GM23338 (cell line): ENCODE data around the gene BEGAIN. TPM values are rescaled to one million over a fixed set of nuclear protein-coding genes. Genes with fewer than 3 reads are reported as not detected.

Experiments used
- ATAC-seq: fragments of 200-7000 bp; cut with Tn5 transposase; 3 replicates; pipeline ENCODE4 v1.9.1; 2020
- DNase-seq: peaks from one replicate; pipeline ENCODE4 v3.0.0-alpha.2; 2015; ENCODE audit warnings: low spot score
- H2AFZ ChIP-seq: fragments of 200-600 bp; sonication (generic); 2 replicates; pipeline ENCODE4 v1.8.0; 2016; ENCODE audit warnings: antibody characterized with exemption, mild to moderate bottlenecking, moderate library complexity
- H3F3A ChIP-seq: fragments of 200-600 bp; sonication (generic); replicated peaks from 2 replicates; pipeline ENCODE4 v1.8.0; 2017; ENCODE audit warnings: antibody characterized with exemption, mixed run types, low read depth
- H3K27ac ChIP-seq: fragments of 200-600 bp; sonication (generic); 2 replicates; pipeline ENCODE4 v1.6.1; 2016; ENCODE audit warnings: low read depth
- H3K27me3 ChIP-seq: fragments of 200-600 bp; sonication (generic); 2 replicates; pipeline ENCODE4 v1.8.0; 2016; ENCODE audit warnings: mild to moderate bottlenecking, mixed run types, moderate library complexity; ENCODE audit not compliant: insufficient read depth
- H3K36me3 ChIP-seq: fragments of 200-600 bp; sonication (generic); 2 replicates; pipeline ENCODE4 v1.8.0; 2016; ENCODE audit warnings: mild to moderate bottlenecking; ENCODE audit not compliant: insufficient read depth
- H3K4me1 ChIP-seq: fragments of 200-600 bp; sonication (generic); 2 replicates; pipeline ENCODE4 v1.8.0; 2016; ENCODE audit warnings: mild to moderate bottlenecking, moderate library complexity; ENCODE audit not compliant: insufficient read depth
- H3K4me2 ChIP-seq: fragments of 200-600 bp; sonication (generic); 2 replicates; pipeline ENCODE4 v1.7.1; 2017; ENCODE audit warnings: mixed run types
- H3K4me3 ChIP-seq: fragments of 200-600 bp; sonication (generic); 2 replicates; pipeline ENCODE4 v1.6.1; 2016; ENCODE audit warnings: mixed run types
- H3K79me2 ChIP-seq: fragments of 200-600 bp; sonication (generic); replicated peaks from 2 replicates; pipeline ENCODE4 v1.8.0; 2017; ENCODE audit warnings: mild to moderate bottlenecking; ENCODE audit not compliant: insufficient read depth
- H3K9me2 ChIP-seq: fragments of 200-600 bp; sonication (generic); 2 replicates; pipeline ENCODE4 v1.8.0; 2017; ENCODE audit not compliant: insufficient read depth
- H4K20me1 ChIP-seq: fragments of 200-600 bp; sonication (generic); replicated peaks from 2 replicates; pipeline ENCODE4 v1.8.0; 2017; ENCODE audit warnings: mild to moderate bottlenecking; ENCODE audit not compliant: insufficient read depth
- H3K27ac Mint-ChIP-seq: 2 replicates; pipeline ENCODE4 v1.8.0; 2020; ENCODE audit warnings: inconsistent platforms, mild to moderate bottlenecking, moderate library complexity, mixed read lengths
- H3K27me3 Mint-ChIP-seq: 3 replicates; pipeline ENCODE4 v1.8.0; 2022; ENCODE audit warnings: low read depth, mild to moderate bottlenecking, moderate library complexity, mixed read lengths, inconsistent platforms; ENCODE audit not compliant: insufficient read depth, poor library complexity
- H3K36me3 Mint-ChIP-seq: 3 replicates; pipeline ENCODE4 v1.8.0; 2021; ENCODE audit warnings: low read depth, mild to moderate bottlenecking, inconsistent platforms, moderate library complexity, mixed read lengths
- H3K4me1 Mint-ChIP-seq: 3 replicates; pipeline ENCODE4 v1.8.0; 2020; ENCODE audit warnings: mild to moderate bottlenecking, inconsistent platforms, mixed read lengths
- H3K4me3 Mint-ChIP-seq: 3 replicates; pipeline ENCODE4 v1.8.0; 2021; ENCODE audit warnings: moderate library complexity, mild to moderate bottlenecking, inconsistent platforms, mixed read lengths
- H3K9me3 Mint-ChIP-seq: 3 replicates; pipeline ENCODE4 v1.8.0; 2020; ENCODE audit warnings: moderate library complexity, mild to moderate bottlenecking, inconsistent platforms, mixed read lengths
- CREB1 ChIP-seq: fragments of 250-450 bp; sonication (Bioruptor Pico); IDR thresholded peaks from 2 replicates; pipeline ENCODE4 v1.5.0; 2020; ENCODE audit warnings: low read depth, mild to moderate bottlenecking, moderate library complexity
- EZH2 ChIP-seq: fragments of 200-600 bp; sonication (generic); IDR thresholded peaks from one replicate; pipeline ENCODE4 v1.8.0; 2017; ENCODE audit warnings: antibody characterized with exemption, mild to moderate bottlenecking, low read depth; ENCODE audit not compliant: unreplicated experiment
- EZH2phosphoT487 ChIP-seq: fragments of 200-600 bp; sonication (generic); IDR thresholded peaks from one replicate; pipeline ENCODE4 v1.8.1; 2018; ENCODE audit warnings: antibody characterized with exemption; ENCODE audit not compliant: unreplicated experiment
- JUNB ChIP-seq: IDR thresholded peaks from one replicate; pipeline ENCODE4 v1.6.1; 2016; ENCODE audit warnings: antibody characterized with exemption; ENCODE audit not compliant: unreplicated experiment
- POLR2AphosphoS5 ChIP-seq: IDR thresholded peaks from 2 replicates; pipeline ENCODE4 v1.6.1; 2016; ENCODE audit warnings: antibody characterized with exemption, low read depth
- STAT1 ChIP-seq: IDR thresholded peaks from one replicate; pipeline ENCODE4 v1.6.1; 2016; ENCODE audit warnings: antibody characterized with exemption; ENCODE audit not compliant: unreplicated experiment
- ZNF114 ChIP-seq: fragments of 250-450 bp; sonication (Bioruptor Pico); IDR thresholded peaks from 2 replicates; pipeline ENCODE4 v1.5.0; 2020; ENCODE audit warnings: mild to moderate bottlenecking, moderate library complexity
- ZNF331 ChIP-seq: fragments of 250-450 bp; sonication (Bioruptor Pico); IDR thresholded peaks from 2 replicates; pipeline ENCODE4 v1.5.0; 2020; ENCODE audit warnings: low read depth, mild to moderate bottlenecking, moderate library complexity
- polyA plus RNA-seq: library from polyadenylated mRNA; unstranded; fragments of >200 nt; fragmentation: Nextera tagmentation; extraction: Ambion mirVana; gene quantifications from 2 replicates; pipeline ENCODE4 v1.2.1, GENCODE V29; 2016
- total RNA-seq: library from RNA; depleted of rRNA; stranded (reverse); fragments of >200 nt; shearing (Covaris generic); gene quantifications from 2 replicates; pipeline ENCODE4 v1.2.3, GENCODE V29; 2014
- TF ChIP-seq, protein P1 (sequence below): IDR thresholded peaks from 2 replicates; pipeline ENCODE4 v1.6.1; 2016; ENCODE audit warnings: antibody characterized with exemption
- TF ChIP-seq, protein P2 (sequence below): IDR thresholded peaks from one replicate; pipeline ENCODE4 v1.6.1; 2018; ENCODE audit warnings: antibody characterized with exemption; ENCODE audit not compliant: unreplicated experiment

Gene BEGAIN
- total and polyA plus RNA-seq, 2 experiments from 2014 or later, result 0.60 to 2.4 TPM

DNA sequence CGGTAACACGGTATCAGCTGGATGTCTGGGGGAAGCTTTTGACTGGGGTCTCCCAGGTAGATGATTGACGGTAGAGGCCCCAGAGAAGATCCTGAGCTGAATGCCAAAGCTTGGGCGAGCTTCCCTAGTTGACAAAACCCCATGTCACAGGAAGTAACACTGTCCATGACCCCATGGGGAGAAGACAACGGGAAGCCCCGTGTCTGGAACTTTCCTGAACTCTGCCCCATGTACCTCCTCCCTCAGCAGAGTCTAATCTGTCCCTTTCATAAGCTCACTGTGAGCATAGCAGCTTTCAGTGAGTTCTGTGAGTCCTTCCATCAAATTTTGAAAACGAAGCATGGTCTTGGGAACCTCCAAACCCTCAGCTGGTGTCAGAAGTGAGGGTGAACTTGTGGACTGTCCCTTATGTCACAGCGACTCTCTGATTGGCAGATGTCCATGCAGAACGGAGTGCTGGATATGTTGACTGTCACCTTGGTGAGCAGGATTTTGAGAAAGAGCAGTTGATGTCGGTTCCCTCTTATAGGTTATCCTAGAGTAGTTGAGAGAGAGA is 29.7 kb upstream of the BEGAIN start:
- TF ChIP-seq, protein P1, sequence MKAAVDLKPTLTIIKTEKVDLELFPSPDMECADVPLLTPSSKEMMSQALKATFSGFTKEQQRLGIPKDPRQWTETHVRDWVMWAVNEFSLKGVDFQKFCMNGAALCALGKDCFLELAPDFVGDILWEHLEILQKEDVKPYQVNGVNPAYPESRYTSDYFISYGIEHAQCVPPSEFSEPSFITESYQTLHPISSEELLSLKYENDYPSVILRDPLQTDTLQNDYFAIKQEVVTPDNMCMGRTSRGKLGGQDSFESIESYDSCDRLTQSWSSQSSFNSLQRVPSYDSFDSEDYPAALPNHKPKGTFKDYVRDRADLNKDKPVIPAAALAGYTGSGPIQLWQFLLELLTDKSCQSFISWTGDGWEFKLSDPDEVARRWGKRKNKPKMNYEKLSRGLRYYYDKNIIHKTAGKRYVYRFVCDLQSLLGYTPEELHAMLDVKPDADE, result no peak
- TF ChIP-seq, protein P2, sequence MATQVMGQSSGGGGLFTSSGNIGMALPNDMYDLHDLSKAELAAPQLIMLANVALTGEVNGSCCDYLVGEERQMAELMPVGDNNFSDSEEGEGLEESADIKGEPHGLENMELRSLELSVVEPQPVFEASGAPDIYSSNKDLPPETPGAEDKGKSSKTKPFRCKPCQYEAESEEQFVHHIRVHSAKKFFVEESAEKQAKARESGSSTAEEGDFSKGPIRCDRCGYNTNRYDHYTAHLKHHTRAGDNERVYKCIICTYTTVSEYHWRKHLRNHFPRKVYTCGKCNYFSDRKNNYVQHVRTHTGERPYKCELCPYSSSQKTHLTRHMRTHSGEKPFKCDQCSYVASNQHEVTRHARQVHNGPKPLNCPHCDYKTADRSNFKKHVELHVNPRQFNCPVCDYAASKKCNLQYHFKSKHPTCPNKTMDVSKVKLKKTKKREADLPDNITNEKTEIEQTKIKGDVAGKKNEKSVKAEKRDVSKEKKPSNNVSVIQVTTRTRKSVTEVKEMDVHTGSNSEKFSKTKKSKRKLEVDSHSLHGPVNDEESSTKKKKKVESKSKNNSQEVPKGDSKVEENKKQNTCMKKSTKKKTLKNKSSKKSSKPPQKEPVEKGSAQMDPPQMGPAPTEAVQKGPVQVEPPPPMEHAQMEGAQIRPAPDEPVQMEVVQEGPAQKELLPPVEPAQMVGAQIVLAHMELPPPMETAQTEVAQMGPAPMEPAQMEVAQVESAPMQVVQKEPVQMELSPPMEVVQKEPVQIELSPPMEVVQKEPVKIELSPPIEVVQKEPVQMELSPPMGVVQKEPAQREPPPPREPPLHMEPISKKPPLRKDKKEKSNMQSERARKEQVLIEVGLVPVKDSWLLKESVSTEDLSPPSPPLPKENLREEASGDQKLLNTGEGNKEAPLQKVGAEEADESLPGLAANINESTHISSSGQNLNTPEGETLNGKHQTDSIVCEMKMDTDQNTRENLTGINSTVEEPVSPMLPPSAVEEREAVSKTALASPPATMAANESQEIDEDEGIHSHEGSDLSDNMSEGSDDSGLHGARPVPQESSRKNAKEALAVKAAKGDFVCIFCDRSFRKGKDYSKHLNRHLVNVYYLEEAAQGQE, result no peak
- TF ChIP-seq ZNF114 (no peak), EZH2 (no peak)

DNA sequence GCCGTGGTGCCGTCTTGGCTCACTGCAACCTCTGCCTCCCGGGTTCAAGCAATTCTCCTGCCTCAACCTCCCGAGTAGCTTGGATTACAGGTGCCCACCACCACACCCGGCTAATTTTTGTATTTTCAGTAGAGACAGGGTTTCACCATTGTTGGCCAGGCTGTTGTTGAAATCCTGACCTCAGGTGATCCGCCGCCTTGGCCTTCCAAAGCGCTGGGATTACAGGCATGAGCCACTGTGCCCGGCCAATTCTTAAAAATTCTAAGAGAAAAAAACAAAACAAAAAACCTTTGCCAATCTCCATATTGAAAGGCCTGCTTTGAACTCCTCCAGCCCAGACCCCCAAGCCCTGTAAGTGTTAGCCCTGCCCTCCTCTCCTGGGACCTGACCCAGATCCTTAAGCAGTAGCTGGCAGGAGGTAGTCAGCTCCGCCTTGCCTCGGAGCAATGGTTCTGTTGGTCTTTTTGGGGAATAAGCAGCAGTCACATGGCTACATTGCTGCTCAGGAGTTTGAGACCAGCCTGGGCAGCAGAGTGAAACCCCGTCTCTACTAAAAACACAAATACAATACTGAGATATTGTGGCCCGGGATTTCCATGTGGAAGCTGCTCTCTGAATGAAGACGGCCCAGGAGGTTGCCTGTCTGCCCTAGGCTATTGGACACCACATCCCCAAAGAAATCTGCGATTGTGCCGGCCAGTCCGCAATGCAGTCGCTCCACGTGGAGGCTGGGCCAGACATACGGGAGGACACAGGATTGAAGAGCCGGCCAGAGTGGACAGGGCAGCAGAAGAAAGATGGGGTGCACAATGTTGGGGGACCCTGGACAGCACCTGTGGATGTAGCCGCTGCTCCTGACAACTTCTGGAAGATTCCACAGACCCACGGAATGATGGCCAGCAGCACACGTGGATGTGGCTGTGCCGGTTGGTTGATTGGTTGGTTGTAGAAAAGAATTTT is 28.8 kb upstream of the BEGAIN start:
- H3F3A ChIP-seq, result no peaks in the 10 kb centered on the region
- H3K27me3 ChIP-seq, result no peaks in the 10 kb centered on the region
- Mint-ChIP-seq H3K4me1 (peaks cover 6% of the 10 kb centered on the region), H3K27me3 (peaks cover 8% of the 10 kb centered on the region), H3K9me3 (no peaks in the 10 kb centered on the region), H3K4me3 (no peak overlapping the region), H3K27ac (no peak overlapping the region), H3K36me3 (no peaks in the 10 kb centered on the region)
- H3K79me2 ChIP-seq, result no peaks in the 10 kb centered on the region
- H2AFZ ChIP-seq, result no peak overlapping the region
- H3K9me2 ChIP-seq, result no peaks in the 10 kb centered on the region
- H3K36me3 ChIP-seq, result no peaks in the 10 kb centered on the region
- no peak for DNase-seq
- H3K4me1 ChIP-seq, result no peaks in the 10 kb centered on the region
- H4K20me1 ChIP-seq, result no peaks in the 10 kb centered on the region
- H3K4me3 ChIP-seq, result no peak overlapping the region
- H3K27ac ChIP-seq, result no peak overlapping the region
- H3K4me2 ChIP-seq, result no peak overlapping the region
- no peak for ATAC-seq
- TF ChIP-seq, protein P2, result no peak
- TF ChIP-seq CREB1, result no peak
- no peak for TF ChIP-seq STAT1
- no peak for TF ChIP-seq ZNF331 (CRISPR knock-in tag)
- TF ChIP-seq, protein P1, result no peak
- no peak for TF ChIP-seq JUNB
- no peak for TF ChIP-seq ZNF114
- no peak for TF ChIP-seq EZH2phosphoT487
- no peak for TF ChIP-seq POLR2AphosphoS5

More for the DNA sequence above, 29.7 kb upstream of the BEGAIN start:
- H3K27ac ChIP-seq, result no peak overlapping the region
- peaks cover 6% of the 10 kb centered on the region for H3K4me1 Mint-ChIP-seq
- no peak overlapping the region for H3K4me2 ChIP-seq
- H3F3A ChIP-seq, result no peaks in the 10 kb centered on the region
- no peaks in the 10 kb centered on the region; the same call in 2 of the 3 replicates for H3K9me3 Mint-ChIP-seq
- H3K36me3 Mint-ChIP-seq, result no peaks in the 10 kb centered on the region
- no peaks in the 10 kb centered on the region for H4K20me1 ChIP-seq
- H3K9me2 ChIP-seq, result no peaks in the 10 kb centered on the region
- no peak overlapping the region for H2AFZ ChIP-seq
- H3K27me3 ChIP-seq, result no peaks in the 10 kb centered on the region
- H3K27ac Mint-ChIP-seq, result no peak overlapping the region
- no peak overlapping the region for H3K4me3 Mint-ChIP-seq
- DNase-seq, result no peak
- peaks cover 7% of the 10 kb centered on the region for H3K27me3 Mint-ChIP-seq
- H3K36me3 ChIP-seq, result no peaks in the 10 kb centered on the region
- no peak overlapping the region for H3K4me3 ChIP-seq
- no peak for ATAC-seq
- H3K79me2 ChIP-seq, result no peaks in the 10 kb centered on the region
- H3K4me1 ChIP-seq, result no peaks in the 10 kb centered on the region
